ENCODE results near the gene SPATS2L.
A peak's percentile ranks its signal among the peaks of the same experiment; 100 is the strongest.

Gene SPATS2L

GRCh38 chr2:200463452-200463851 lies 157.0 kb downstream of the SPATS2L start:
- no peak for DNase-seq (ENCODE audit: low read depth)
- in situ Hi-C loops (cut with HindIII; ENCODE audit: low sequenced_read_pairs) = no loop called here
- TF ChIP-seq, protein P1, sequence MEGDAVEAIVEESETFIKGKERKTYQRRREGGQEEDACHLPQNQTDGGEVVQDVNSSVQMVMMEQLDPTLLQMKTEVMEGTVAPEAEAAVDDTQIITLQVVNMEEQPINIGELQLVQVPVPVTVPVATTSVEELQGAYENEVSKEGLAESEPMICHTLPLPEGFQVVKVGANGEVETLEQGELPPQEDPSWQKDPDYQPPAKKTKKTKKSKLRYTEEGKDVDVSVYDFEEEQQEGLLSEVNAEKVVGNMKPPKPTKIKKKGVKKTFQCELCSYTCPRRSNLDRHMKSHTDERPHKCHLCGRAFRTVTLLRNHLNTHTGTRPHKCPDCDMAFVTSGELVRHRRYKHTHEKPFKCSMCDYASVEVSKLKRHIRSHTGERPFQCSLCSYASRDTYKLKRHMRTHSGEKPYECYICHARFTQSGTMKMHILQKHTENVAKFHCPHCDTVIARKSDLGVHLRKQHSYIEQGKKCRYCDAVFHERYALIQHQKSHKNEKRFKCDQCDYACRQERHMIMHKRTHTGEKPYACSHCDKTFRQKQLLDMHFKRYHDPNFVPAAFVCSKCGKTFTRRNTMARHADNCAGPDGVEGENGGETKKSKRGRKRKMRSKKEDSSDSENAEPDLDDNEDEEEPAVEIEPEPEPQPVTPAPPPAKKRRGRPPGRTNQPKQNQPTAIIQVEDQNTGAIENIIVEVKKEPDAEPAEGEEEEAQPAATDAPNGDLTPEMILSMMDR (IDR thresholded peaks at IDR 0.05; ENCODE audit: low read depth, low read length, missing control alignments) = no peak
- H3K4me3 ChIP-seq (ENCODE audit: low read depth, low read length) = no peak overlapping the region

DNA sequence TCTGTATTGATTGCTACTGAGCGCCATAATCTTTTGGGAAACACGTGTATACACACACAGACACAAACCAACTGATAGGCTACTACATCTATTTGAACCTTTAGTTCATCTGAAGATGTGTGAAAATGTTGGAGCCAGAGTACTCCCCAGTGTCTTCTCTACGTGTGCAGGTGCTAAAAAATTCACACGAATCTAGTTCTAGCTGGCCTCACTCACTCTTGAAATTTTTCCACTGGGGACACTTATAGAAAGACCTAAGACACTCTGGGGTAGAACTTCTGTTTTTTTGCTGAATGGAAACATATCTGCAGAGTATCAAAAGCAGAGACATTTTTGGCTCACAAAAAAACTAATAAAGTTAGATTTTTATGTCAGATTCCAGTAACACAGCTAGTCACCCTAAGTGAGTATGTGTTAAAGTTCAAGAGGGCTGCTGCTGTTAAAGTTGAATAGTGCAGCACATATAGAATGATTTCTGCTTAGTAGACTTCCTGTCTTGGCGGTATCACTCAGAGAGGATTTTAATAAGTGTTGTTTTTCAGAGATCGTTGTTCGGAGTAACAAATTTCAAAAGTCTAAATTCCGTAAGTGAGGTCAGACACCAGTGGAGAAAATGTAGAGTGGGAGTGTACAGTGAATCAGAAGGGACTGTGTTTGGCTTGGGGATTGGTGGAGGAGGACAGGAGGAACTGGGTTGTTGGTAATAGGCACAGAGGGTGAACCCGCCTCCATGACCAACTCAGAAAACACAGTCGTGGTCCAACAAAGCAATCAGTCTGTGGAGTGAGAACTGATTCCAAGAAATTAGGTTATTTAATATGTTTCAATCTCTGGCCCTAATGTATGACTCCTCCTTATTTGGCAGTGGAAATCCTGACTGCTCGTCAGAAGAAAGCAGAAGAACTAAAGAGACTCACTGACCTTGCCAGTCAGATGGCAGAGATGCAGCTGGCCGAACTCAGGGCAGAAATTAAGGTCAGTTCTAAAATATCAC lies 160.2 kb downstream of the SPATS2L start:
- H3K4me3 ChIP-seq (ENCODE audit: low read depth, low read length) = no peak overlapping the region
- DNase-seq (ENCODE audit: low read depth) = no peak
- TF ChIP-seq, protein P1 (IDR thresholded peaks at IDR 0.05; ENCODE audit: low read depth, low read length, missing control alignments) = no peak
- in situ Hi-C loops (cut with HindIII; ENCODE audit: low sequenced_read_pairs) = no loop called here

- TF ChIP-seq, protein P1 (IDR thresholded peaks at IDR 0.05; ENCODE audit: low read depth, low read length, missing control alignments) = no peak
- no peak overlapping the region for H3K4me3 ChIP-seq (ENCODE audit: low read depth, low read length)
- no peak for DNase-seq (ENCODE audit: low read depth)
- in situ Hi-C loops (cut with HindIII; ENCODE audit: low sequenced_read_pairs) = no loop called here
Measured at GRCh38 chr2:200467806-200468681, 161.6 kb downstream of the SPATS2L start.

GRCh38 chr2:200469708-200470211 lies 163.3 kb downstream of the SPATS2L start:
- in situ Hi-C loops (cut with HindIII; ENCODE audit: low sequenced_read_pairs) = no loop called here
- no peak for DNase-seq (ENCODE audit: low read depth)
- H3K4me3 ChIP-seq (ENCODE audit: low read depth, low read length) = no peak overlapping the region
- TF ChIP-seq, protein P1 (IDR thresholded peaks at IDR 0.05; ENCODE audit: low read depth, low read length, missing control alignments) = no peak

GRCh38 chr2:200470230-200470629 lies 163.7 kb downstream of the SPATS2L start:
- H3K4me3 ChIP-seq (ENCODE audit: low read depth, low read length) = no peak overlapping the region
- in situ Hi-C loops (cut with HindIII; ENCODE audit: low sequenced_read_pairs) = no loop called here
- TF ChIP-seq, protein P1 (IDR thresholded peaks at IDR 0.05; ENCODE audit: low read depth, low read length, missing control alignments) = no peak
- no peak for DNase-seq (ENCODE audit: low read depth)

DNA sequence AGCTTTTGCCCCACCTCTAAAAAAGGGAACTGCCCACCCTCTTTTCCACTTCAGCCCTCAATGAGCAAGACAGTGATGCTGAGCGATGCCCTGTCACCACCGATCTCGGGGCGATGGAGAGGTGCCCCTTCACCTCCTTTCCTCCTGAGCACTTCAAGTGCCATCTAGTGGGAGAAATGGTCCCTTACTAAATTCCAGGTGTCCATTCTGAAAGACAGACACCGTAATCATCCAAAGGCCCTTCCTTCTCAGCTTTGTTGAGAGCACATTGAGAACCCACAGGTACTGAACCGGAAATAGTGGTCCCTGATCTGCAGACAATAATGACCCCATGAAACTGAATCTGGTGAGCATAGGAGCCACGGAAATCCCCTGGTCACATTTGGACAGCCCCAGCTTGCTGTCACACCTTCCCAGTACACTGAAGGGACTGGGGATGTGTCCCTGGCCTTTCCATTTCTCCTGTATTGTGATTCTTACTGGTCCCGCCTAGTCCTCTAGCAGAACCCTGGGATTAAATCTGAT lies 164.9 kb downstream of the SPATS2L start:
- TF ChIP-seq, protein P1 (IDR thresholded peaks at IDR 0.05; ENCODE audit: low read depth, low read length, missing control alignments) = peak; percentile 59
- no peak overlapping the region for H3K4me3 ChIP-seq (ENCODE audit: low read depth, low read length)
- no peak for DNase-seq (ENCODE audit: low read depth)
- in situ Hi-C loops (cut with HindIII; ENCODE audit: low sequenced_read_pairs) = no loop called here

Data from astrocyte of the cerebellum (primary cell).